ENCODE measurements around the gene NGB. TPM values are rescaled to one million over a fixed set of nuclear protein-coding genes. Genes with fewer than 3 reads are reported as not detected.

Gene NGB
- total RNA-seq, 1 experiment from 2014 or later: not detected

DNA sequence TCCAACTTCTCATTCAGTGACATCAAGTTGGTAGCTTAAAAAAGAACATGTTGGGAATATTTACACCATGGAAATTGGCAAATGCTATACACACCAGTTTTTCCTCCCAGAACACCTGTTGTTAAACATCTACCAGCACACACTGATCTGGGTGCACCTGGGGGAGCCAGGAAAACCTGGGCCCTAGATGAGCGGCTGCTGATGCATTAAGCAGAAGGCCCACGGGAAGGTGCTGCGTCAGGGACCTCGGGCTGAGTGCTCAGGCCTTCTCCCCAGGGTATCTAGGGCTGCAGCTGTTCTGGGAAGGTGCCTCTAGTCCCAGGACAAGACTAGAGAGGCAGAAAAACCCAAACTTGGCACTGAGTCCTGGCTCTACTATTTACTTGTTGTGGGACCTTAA is 2.8 kb upstream of the NGB start:
- CTCF ChIA-PET: no interaction called here

More for the DNA sequence above, 2.8 kb upstream of the NGB start:
- no peak overlapping the region for H3K4me2 ChIP-seq (ENCODE audit: low read length)
- DNase-seq (ENCODE audit: low read depth, low spot score) (no peak), ATAC-seq (no peak)
- RAD21 ChIA-PET (ENCODE audit: low non-redundant PET in 1 of 2, low total read pairs in 2 of 2, uncharacterized antibody in 2 of 2, unreplicated experiment in 2 of 2): no interaction called here
- intact Hi-C loops (cut with micrococcal nuclease): no loop called here
- H3K4me3 ChIP-seq (replicated peaks in 1 of 2; ENCODE audit: low read depth in 1 of 2, low read length in 2 of 2): no peak overlapping the region
- no peaks in the 10 kb centered on the region for H3K9me2 ChIP-seq (ENCODE audit: insufficient read depth)
- no peaks in the 10 kb centered on the region for H3K79me2 ChIP-seq (ENCODE audit: insufficient read depth, low read length)
- H3K4me1 ChIP-seq (ENCODE audit: control insufficient read depth in 1 of 2, insufficient read depth in 2 of 2, low read length in 2 of 2): no peaks in the 10 kb centered on the region
- no peaks in the 10 kb centered on the region for H3K9me3 ChIP-seq (ENCODE audit: control insufficient read depth in 1 of 2, insufficient read depth in 1 of 2, low read depth in 1 of 2, low read length in 2 of 2)
- BruUV-seq (replicated peaks): no TSS peak
- H2AFZ ChIP-seq (ENCODE audit: low read depth, low read length, poor library complexity, severe bottlenecking): no peak overlapping the region
- POLR2A ChIA-PET: no interaction called here
- H3K36me3 ChIP-seq (ENCODE audit: control insufficient read depth in 1 of 2, insufficient read depth in 2 of 2, low read length in 2 of 2): no peaks in the 10 kb centered on the region; a peak in 1 of 4 replicates
- TF ChIP-seq EZH2 (IDR thresholded peaks at IDR 0.05): no peak
- TF ChIP-seq YY1 (IDR thresholded peaks at IDR 0.05; ENCODE audit: extremely low read depth, insufficient replicate concordance, low read depth, low read length): no peak
- TF ChIP-seq TCF7L2 (IDR thresholded peaks at IDR 0.05; ENCODE audit: borderline replicate concordance, extremely low read depth, insufficient read depth, insufficient read length): no peak
- TF ChIP-seq EGR1 (IDR thresholded peaks at IDR 0.05; ENCODE audit: low read depth): no peak
- TF ChIP-seq SIN3A (IDR thresholded peaks at IDR 0.05; ENCODE audit: low read depth): no peak
- no peak for TF ChIP-seq SP1 (IDR thresholded peaks at IDR 0.05; ENCODE audit: low read depth)
- no peak for TF ChIP-seq JUND (IDR thresholded peaks at IDR 0.05)
- no peak for TF ChIP-seq CTCF (IDR thresholded peaks at IDR 0.05 in 2 of 3, conservative IDR thresholded peaks at IDR 0.05 in 1 of 3; ENCODE audit: borderline replicate concordance in 1 of 3, insufficient read depth in 1 of 3, low read depth in 2 of 3, low read length in 2 of 3)
- no peak for TF ChIP-seq SRF (IDR thresholded peaks at IDR 0.05; ENCODE audit: low read depth)
- TF ChIP-seq ELF1 (IDR thresholded peaks at IDR 0.05; ENCODE audit: borderline replicate concordance, low read depth): no peak
- TF ChIP-seq, protein P1, sequence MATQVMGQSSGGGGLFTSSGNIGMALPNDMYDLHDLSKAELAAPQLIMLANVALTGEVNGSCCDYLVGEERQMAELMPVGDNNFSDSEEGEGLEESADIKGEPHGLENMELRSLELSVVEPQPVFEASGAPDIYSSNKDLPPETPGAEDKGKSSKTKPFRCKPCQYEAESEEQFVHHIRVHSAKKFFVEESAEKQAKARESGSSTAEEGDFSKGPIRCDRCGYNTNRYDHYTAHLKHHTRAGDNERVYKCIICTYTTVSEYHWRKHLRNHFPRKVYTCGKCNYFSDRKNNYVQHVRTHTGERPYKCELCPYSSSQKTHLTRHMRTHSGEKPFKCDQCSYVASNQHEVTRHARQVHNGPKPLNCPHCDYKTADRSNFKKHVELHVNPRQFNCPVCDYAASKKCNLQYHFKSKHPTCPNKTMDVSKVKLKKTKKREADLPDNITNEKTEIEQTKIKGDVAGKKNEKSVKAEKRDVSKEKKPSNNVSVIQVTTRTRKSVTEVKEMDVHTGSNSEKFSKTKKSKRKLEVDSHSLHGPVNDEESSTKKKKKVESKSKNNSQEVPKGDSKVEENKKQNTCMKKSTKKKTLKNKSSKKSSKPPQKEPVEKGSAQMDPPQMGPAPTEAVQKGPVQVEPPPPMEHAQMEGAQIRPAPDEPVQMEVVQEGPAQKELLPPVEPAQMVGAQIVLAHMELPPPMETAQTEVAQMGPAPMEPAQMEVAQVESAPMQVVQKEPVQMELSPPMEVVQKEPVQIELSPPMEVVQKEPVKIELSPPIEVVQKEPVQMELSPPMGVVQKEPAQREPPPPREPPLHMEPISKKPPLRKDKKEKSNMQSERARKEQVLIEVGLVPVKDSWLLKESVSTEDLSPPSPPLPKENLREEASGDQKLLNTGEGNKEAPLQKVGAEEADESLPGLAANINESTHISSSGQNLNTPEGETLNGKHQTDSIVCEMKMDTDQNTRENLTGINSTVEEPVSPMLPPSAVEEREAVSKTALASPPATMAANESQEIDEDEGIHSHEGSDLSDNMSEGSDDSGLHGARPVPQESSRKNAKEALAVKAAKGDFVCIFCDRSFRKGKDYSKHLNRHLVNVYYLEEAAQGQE (IDR thresholded peaks at IDR 0.05; ENCODE audit: low read depth): no peak
- no peak for TF ChIP-seq EZH2phosphoT487 (IDR thresholded peaks at IDR 0.05; ENCODE audit: borderline replicate concordance)
- no peak for TF ChIP-seq MAX (IDR thresholded peaks at IDR 0.05)
- no peak for TF ChIP-seq ATF3 (IDR thresholded peaks at IDR 0.05)
- TF ChIP-seq RAD21 (IDR thresholded peaks at IDR 0.05; ENCODE audit: low read depth): no peak
- no peak for TF ChIP-seq ZBTB33 (IDR thresholded peaks at IDR 0.05; ENCODE audit: extremely low read depth, insufficient replicate concordance, low read length)
- TF ChIP-seq ZFX (IDR thresholded peaks at IDR 0.05): no peak
- no peak for TF ChIP-seq ZNF274 (IDR thresholded peaks at IDR 0.05; ENCODE audit: low read depth, low read length)
- no peak overlapping the region for H3K9ac ChIP-seq (ENCODE audit: low read length)
- H3K27ac ChIP-seq (ENCODE audit: low read depth, low read length): no peak overlapping the region
- H3K27me3 ChIP-seq (ENCODE audit: insufficient read depth, low read length): no peaks in the 10 kb centered on the region
- H4K20me1 ChIP-seq (ENCODE audit: insufficient read depth): no peaks in the 10 kb centered on the region

Data from HCT116 (cell line).